ENCODE results near the gene PAQR8. TPM values are rescaled to one million over a fixed set of nuclear protein-coding genes. Genes with fewer than 3 reads are reported as not detected.

PAQR8 gene
- polyA plus RNA-seq, 1 experiment = 4.6 TPM

GRCh38 chr6:52389626-52390360 is 27.8 kb downstream of the PAQR8 start:
- no peak for TF ChIP-seq CTCF (IDR thresholded peaks at IDR 0.05; ENCODE audit: low read depth, low read length)
- H3K9me3 ChIP-seq (ENCODE audit: control insufficient read depth, insufficient read depth, low read length) = peaks cover 4% of the 10 kb centered on the region; the same call in 1 of the 2 replicates
- CTCF ChIA-PET = interaction anchor here (0.5 to 3.8 kb wide), 9 partner anchors 11 to 1049 kb away, joined by 3 to 36 read pairs (median 4); no protein-coding TSS in a partner anchor
- POLR2A ChIA-PET = no interaction called here
- no peak overlapping the region for H3K4me3 ChIP-seq (ENCODE audit: low read depth, low read length)
- H3K27ac ChIP-seq (ENCODE audit: low read depth, low read length) = no peak overlapping the region
- DNase-seq (ENCODE audit: low read depth, low spot score) = no peak
- no peaks in the 10 kb centered on the region for H3K27me3 ChIP-seq (ENCODE audit: control insufficient read depth, insufficient read depth, low read length)

DNA sequence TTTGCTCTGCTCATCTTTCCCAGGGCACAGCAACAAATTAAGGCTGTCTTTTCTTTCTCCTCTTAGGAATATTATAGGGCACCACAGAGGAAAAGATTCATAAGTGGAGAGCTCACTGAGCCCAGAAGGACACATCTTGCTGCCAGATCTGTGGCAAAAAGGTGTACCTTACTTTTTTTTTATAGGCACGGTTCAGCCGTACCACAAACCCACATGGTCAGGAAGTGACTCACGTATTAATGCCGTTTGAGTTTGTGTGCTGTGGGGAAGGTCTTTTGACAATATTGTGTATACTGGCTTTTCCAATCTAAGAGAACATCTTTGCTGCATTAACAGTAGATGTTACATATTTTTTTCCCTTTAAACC is 28.4 kb downstream of the PAQR8 start:
- DNase-seq (ENCODE audit: low read depth, low spot score) = no peak
- Histone ChIP-seq H3K27ac (ENCODE audit: low read depth, low read length) (no peak overlapping the region), H3K27me3 (ENCODE audit: control insufficient read depth, insufficient read depth, low read length) (no peaks in the 10 kb centered on the region), H3K9me3 (ENCODE audit: control insufficient read depth, insufficient read depth, low read length) (peaks cover 4% of the 10 kb centered on the region; the same call in 1 of the 2 replicates), H3K4me3 (ENCODE audit: low read depth, low read length) (no peak overlapping the region)
- CTCF ChIA-PET = interaction anchor here (0.6 to 3.8 kb wide), 8 partner anchors 10 to 1782 kb away, joined by 3 to 36 read pairs (median 5); no protein-coding TSS in a partner anchor
- POLR2A ChIA-PET = no interaction called here
- no peak for TF ChIP-seq CTCF (IDR thresholded peaks at IDR 0.05; ENCODE audit: low read depth, low read length)

- no peak overlapping the region for H3K27ac ChIP-seq (ENCODE audit: low read depth, low read length)
- H3K27me3 ChIP-seq (ENCODE audit: control insufficient read depth, insufficient read depth, low read length) = no peaks in the 10 kb centered on the region
- H3K9me3 ChIP-seq (ENCODE audit: control insufficient read depth, insufficient read depth, low read length) = peaks cover 4% of the 10 kb centered on the region; the same call in 1 of the 2 replicates
- H3K4me3 ChIP-seq (ENCODE audit: low read depth, low read length) = no peak overlapping the region
- TF ChIP-seq CTCF (IDR thresholded peaks at IDR 0.05; ENCODE audit: low read depth, low read length) = no peak
- ChIA-PET CTCF (interaction anchor here (1.0 to 3.8 kb wide), 6 partner anchors 9 to 260 kb away, joined by 3 to 36 read pairs (median 6); no protein-coding TSS in a partner anchor), POLR2A (interaction anchor here (1.0 kb wide), 1 partner anchor 39 kb away, joined by 4 read pairs; no protein-coding TSS in a partner anchor)
- DNase-seq (ENCODE audit: low read depth, low spot score) = no peak
Measured at GRCh38 chr6:52391599-52391998, 29.6 kb downstream of the PAQR8 start.

DNA sequence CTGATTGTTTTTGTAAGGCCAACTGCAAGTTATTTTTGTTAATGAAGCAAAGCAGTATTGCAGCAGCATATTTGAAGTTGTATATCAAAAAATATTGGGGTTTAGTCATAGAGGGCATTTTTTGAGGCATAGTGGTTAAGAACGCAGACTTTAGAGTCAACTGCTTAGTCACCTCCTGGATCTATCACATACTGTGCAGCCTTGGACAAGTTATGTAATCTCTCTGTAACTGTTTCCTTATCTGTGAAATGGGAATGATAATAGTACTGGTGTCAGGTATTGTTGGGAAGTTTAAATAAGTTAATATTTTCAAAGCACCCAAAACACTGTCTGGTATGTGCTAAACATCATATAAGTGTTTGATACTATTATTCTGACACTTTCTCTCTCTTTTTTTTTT is 31.0 kb downstream of the PAQR8 start:
- DNase-seq (ENCODE audit: low read depth, low spot score) = no peak

More for the DNA sequence above, 31.0 kb downstream of the PAQR8 start:
- H3K4me3 ChIP-seq (ENCODE audit: low read depth, low read length) = no peak overlapping the region
- POLR2A ChIA-PET = interaction anchor here (0.6 kb wide), 1 partner anchor 28 kb away, joined by 4 read pairs; no protein-coding TSS in a partner anchor
- CTCF ChIA-PET = interaction anchor here (1.0 to 3.8 kb wide), 4 partner anchors 7 to 259 kb away, joined by 3 to 36 read pairs (median 4); no protein-coding TSS in a partner anchor
- no peak overlapping the region for H3K27ac ChIP-seq (ENCODE audit: low read depth, low read length)
- H3K9me3 ChIP-seq (ENCODE audit: control insufficient read depth, insufficient read depth, low read length) = peaks cover under 1% of the 10 kb centered on the region; the same call in 1 of the 2 replicates
- TF ChIP-seq CTCF (IDR thresholded peaks at IDR 0.05; ENCODE audit: low read depth, low read length) = no peak
- H3K27me3 ChIP-seq (ENCODE audit: control insufficient read depth, insufficient read depth, low read length) = no peaks in the 10 kb centered on the region

All from AG04450 (cell line).